DOHH2 (cell line): ENCODE data around the gene SLC8A3.

Source experiments
- EZH2phosphoT487 ChIP-seq: fragments of 200-600 bp; sonication (generic); IDR thresholded peaks from 2 replicates; pipeline ENCODE4 v1.6.1; 2017; ENCODE audit warnings: borderline replicate concordance, mild to moderate bottlenecking, antibody characterized with exemption, low read length, moderate library complexity, mixed read lengths
- TF ChIP-seq, protein P1 (sequence below): fragments of 200-600 bp; sonication (generic); IDR thresholded peaks from one replicate; pipeline ENCODE4 v1.5.1; 2014; ENCODE audit warnings: antibody characterized with exemption, mild to moderate bottlenecking, low read depth, low read length; ENCODE audit not compliant: poor library complexity, severe bottlenecking

DNA sequence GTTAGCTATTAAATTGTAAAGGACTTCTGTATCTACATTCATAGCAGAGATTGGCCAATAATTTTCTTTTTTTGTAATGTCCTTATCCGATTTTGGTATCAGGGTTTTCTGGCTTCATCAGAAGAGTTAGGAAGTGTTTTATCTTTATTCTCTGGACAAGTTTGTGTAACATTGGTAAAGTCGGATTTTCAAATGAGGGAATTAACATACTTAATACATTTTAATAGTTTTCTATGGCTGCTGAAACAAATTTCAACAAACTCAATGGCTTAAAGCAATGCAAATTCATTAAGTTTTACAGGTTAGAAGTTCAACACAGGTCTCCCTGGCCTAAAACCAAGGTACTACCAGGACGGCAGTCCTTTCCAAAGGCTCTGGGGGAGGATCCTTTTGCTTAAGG is 13.2 kb upstream of the SLC8A3 start:
- TF ChIP-seq, protein P1, sequence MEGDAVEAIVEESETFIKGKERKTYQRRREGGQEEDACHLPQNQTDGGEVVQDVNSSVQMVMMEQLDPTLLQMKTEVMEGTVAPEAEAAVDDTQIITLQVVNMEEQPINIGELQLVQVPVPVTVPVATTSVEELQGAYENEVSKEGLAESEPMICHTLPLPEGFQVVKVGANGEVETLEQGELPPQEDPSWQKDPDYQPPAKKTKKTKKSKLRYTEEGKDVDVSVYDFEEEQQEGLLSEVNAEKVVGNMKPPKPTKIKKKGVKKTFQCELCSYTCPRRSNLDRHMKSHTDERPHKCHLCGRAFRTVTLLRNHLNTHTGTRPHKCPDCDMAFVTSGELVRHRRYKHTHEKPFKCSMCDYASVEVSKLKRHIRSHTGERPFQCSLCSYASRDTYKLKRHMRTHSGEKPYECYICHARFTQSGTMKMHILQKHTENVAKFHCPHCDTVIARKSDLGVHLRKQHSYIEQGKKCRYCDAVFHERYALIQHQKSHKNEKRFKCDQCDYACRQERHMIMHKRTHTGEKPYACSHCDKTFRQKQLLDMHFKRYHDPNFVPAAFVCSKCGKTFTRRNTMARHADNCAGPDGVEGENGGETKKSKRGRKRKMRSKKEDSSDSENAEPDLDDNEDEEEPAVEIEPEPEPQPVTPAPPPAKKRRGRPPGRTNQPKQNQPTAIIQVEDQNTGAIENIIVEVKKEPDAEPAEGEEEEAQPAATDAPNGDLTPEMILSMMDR = no peak
- no peak for TF ChIP-seq EZH2phosphoT487
